Measurements from ENCODE around the gene CYP19A1.
"Not testable (repeated sequence)": the region's sequence is repeated elsewhere in the genome, so short reads cannot be mapped to it uniquely, and the experiment has no call there.

Gene CYP19A1

GRCh38 chr15:51299187-51300015 is 39.0 kb downstream of the CYP19A1 start:
- DNase-seq (ENCODE audit: low read depth in 1 of 2, low spot score in 1 of 2), result no peak

- no peak for DNase-seq (ENCODE audit: low read depth in 1 of 2, low spot score in 1 of 2)
Measured at GRCh38 chr15:51298620-51299019, 39.8 kb downstream of the CYP19A1 start.

GRCh38 chr15:51290720-51291119 is 47.7 kb downstream of the CYP19A1 start:
- no peak for DNase-seq (ENCODE audit: low read depth in 1 of 2, low spot score in 1 of 2)

GRCh38 chr15:51289290-51289689 is 49.1 kb downstream of the CYP19A1 start:
- no peak for DNase-seq (ENCODE audit: low read depth in 1 of 2, low spot score in 1 of 2)

- DNase-seq (ENCODE audit: low read depth in 1 of 2, low spot score in 1 of 2), result no peak
Measured at GRCh38 chr15:51288143-51289065, 50.0 kb downstream of the CYP19A1 start.

- no peak for DNase-seq (ENCODE audit: low read depth in 1 of 2, low spot score in 1 of 2)
Measured at GRCh38 chr15:51286816-51287215, 51.6 kb downstream of the CYP19A1 start.

- no peak for DNase-seq (ENCODE audit: low read depth in 1 of 2, low spot score in 1 of 2)
Measured at GRCh38 chr15:51285399-51285798, 53.0 kb downstream of the CYP19A1 start.

- DNase-seq (ENCODE audit: low read depth in 1 of 2, low spot score in 1 of 2), result no peak
Measured at GRCh38 chr15:51284871-51285270, 53.5 kb downstream of the CYP19A1 start.

GRCh38 chr15:51283026-51283425 is 55.4 kb downstream of the CYP19A1 start:
- no peak for DNase-seq (ENCODE audit: low read depth in 1 of 2, low spot score in 1 of 2)

- DNase-seq (ENCODE audit: low read depth in 1 of 2, low spot score in 1 of 2), result not testable (repeated sequence)
Measured at GRCh38 chr15:51282241-51282640, 56.2 kb downstream of the CYP19A1 start.

- no peak for DNase-seq (ENCODE audit: low read depth in 1 of 2, low spot score in 1 of 2)
Measured at GRCh38 chr15:51281368-51281967, 56.9 kb downstream of the CYP19A1 start.

- no peak for DNase-seq (ENCODE audit: low read depth in 1 of 2, low spot score in 1 of 2)
Measured at GRCh38 chr15:51280838-51281237, 57.6 kb downstream of the CYP19A1 start.

GRCh38 chr15:51279391-51279790 is 59.0 kb downstream of the CYP19A1 start:
- no peak for DNase-seq (ENCODE audit: low read depth in 1 of 2, low spot score in 1 of 2)

GRCh38 chr15:51277101-51277500 is 61.3 kb downstream of the CYP19A1 start:
- DNase-seq (ENCODE audit: low read depth in 1 of 2, low spot score in 1 of 2), result no peak

- DNase-seq (ENCODE audit: low read depth in 1 of 2, low spot score in 1 of 2), result no peak
Measured at GRCh38 chr15:51274956-51275355, 63.4 kb downstream of the CYP19A1 start.

- DNase-seq (ENCODE audit: low read depth in 1 of 2, low spot score in 1 of 2), result no peak
Measured at GRCh38 chr15:51270706-51271105, 67.7 kb downstream of the CYP19A1 start.

- DNase-seq (ENCODE audit: low read depth in 1 of 2, low spot score in 1 of 2), result no peak
Measured at GRCh38 chr15:51269496-51269895, 68.9 kb downstream of the CYP19A1 start.

GRCh38 chr15:51267703-51268083 is 70.7 kb downstream of the CYP19A1 start:
- no peak for DNase-seq (ENCODE audit: low read depth in 1 of 2, low spot score in 1 of 2)

GRCh38 chr15:51267051-51267702 is 71.2 kb downstream of the CYP19A1 start:
- no peak for DNase-seq (ENCODE audit: low read depth in 1 of 2, low spot score in 1 of 2)

- DNase-seq (ENCODE audit: low read depth in 1 of 2, low spot score in 1 of 2), result no peak
Measured at GRCh38 chr15:51266656-51267050, 71.7 kb downstream of the CYP19A1 start.

- no peak for DNase-seq (ENCODE audit: low read depth in 1 of 2, low spot score in 1 of 2)
Measured at GRCh38 chr15:51265037-51265555, 73.3 kb downstream of the CYP19A1 start.
